ENCODE results near the gene PRDM16. TPM values are rescaled to one million over a fixed set of nuclear protein-coding genes. Genes with fewer than 3 reads are reported as not detected.

The PRDM16 gene
- total and polyA plus RNA-seq, 2 of the 8 experiments (the other 6 are each of a cell fraction or from before 2014, with no cell fraction given), result 0.39 to 0.43 TPM

DNA sequence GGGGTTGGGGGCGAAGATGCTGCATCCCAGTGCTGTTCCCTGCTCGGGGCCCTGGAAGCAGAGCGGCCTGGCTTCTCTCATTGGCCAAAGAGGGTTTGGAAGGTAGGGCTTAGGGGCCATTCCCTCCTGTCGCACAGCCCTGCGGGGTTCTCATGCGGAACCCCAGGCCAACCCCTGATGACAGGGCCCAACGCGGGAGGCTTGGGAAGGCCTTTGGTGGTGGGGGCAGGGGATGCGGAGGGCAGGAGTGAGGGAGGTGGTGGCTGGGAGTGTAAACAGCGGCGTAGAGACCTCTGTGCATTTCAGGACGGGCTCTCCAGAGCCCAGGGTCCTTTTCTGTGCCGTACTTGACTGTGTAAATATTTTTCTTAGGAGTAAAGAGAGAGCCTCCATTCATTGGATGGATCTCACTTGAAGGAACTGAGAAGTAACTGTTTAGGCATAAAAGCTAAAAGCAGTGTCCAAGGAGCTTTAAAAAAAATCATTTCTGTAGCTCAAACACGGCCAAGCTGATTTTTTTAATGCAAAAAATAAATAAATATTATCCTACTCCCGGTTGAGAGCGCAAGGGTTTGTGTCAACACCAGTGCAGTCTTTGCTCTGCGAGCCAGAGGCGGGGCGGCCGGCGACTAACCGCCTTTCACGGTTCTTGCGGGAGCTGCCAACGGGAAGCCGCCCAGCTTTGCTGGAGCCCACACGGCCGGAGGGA is 169.1 kb downstream of the PRDM16 start:
- H2BK5ac ChIP-seq (ENCODE audit: low read depth, low read length), result no peak overlapping the region
- H3K27me3 ChIP-seq (replicated peaks in 1 of 4; ENCODE audit: control insufficient read depth in 3 of 4, extremely low read depth in 1 of 4, insufficient read depth in 3 of 4, low read length in 3 of 4), result 0 out of 7 replicates have a peak, but pooled peaks cover 0 to 3% (median 0%) of the 10 kb centered on the region in 4 experiments
- H2BK12ac ChIP-seq (ENCODE audit: low read depth, low read length), result no peak overlapping the region
- no peak overlapping the region for H2AK5ac ChIP-seq (ENCODE audit: low read depth, low read length)
- H2BK20ac ChIP-seq (ENCODE audit: low read length), result no peak overlapping the region
- no peak overlapping the region for H3K14ac ChIP-seq (ENCODE audit: insufficient read length)
- no peak overlapping the region for H3K4me3 ChIP-seq (ENCODE audit: extremely low read depth in 1 of 4, insufficient read depth in 2 of 4, low read depth in 3 of 4, low read length in 4 of 4)
- H4K8ac ChIP-seq (ENCODE audit: extremely low read depth, insufficient read depth, low read length), result no peak overlapping the region
- H4K5ac ChIP-seq (ENCODE audit: insufficient read length, low read depth, low read length), result no peak overlapping the region
- no peaks in the 10 kb centered on the region for H3K36me3 ChIP-seq (ENCODE audit: control insufficient read depth in 2 of 4, insufficient read depth in 4 of 4, low read length in 3 of 4)
- no peak overlapping the region for H2BK15ac ChIP-seq (ENCODE audit: low read length)
- no peak overlapping the region for H3K18ac ChIP-seq (ENCODE audit: extremely low read depth, low read length)
- H3K9ac ChIP-seq (replicated peaks in 1 of 4; ENCODE audit: extremely low read depth in 1 of 4, low read depth in 3 of 4, low read length in 3 of 4), result no peak overlapping the region
- TF ChIP-seq SUZ12 (IDR thresholded peaks at IDR 0.05; ENCODE audit: low read length) (no peak), ZNF274 (IDR thresholded peaks at IDR 0.05; ENCODE audit: borderline replicate concordance, extremely low read depth, low read length) (no peak), SP4 (IDR thresholded peaks at IDR 0.05; ENCODE audit: low read length) (no peak), JUND (IDR thresholded peaks at IDR 0.05; ENCODE audit: low read length) (no peak), GABPA (IDR thresholded peaks at IDR 0.05; ENCODE audit: borderline replicate concordance, insufficient read depth, low read length) (no peak), SIN3A (conservative IDR thresholded peaks at IDR 0.05 in 1 of 2, IDR thresholded peaks at IDR 0.05 in 1 of 2; ENCODE audit: low read depth in 1 of 2, low read length in 2 of 2) (no peak), PHF8 (conservative IDR thresholded peaks at IDR 0.05; ENCODE audit: low read depth, low read length) (no peak), HDAC2 (IDR thresholded peaks at IDR 0.05; ENCODE audit: borderline replicate concordance in 1 of 2, low read depth in 2 of 2, low read length in 2 of 2) (no peak), TAF7 (optimal IDR thresholded peaks at IDR 0.05; ENCODE audit: borderline replicate concordance, low read depth, low read length) (no peak), POLR2A (IDR thresholded peaks at IDR 0.05; ENCODE audit: control extremely low read depth in 1 of 2, low read depth in 2 of 2, low read length in 2 of 2) (no peak), TCF12 (IDR thresholded peaks at IDR 0.05; ENCODE audit: low read depth, low read length) (no peak), BRCA1 (IDR thresholded peaks at IDR 0.05; ENCODE audit: low read depth, low read length) (no peak)
- H3K23ac ChIP-seq (ENCODE audit: insufficient read length), result no peak overlapping the region
- H3K4ac ChIP-seq (replicated peaks; ENCODE audit: insufficient read length, low read depth, low read length), result no peak overlapping the region
- no peaks in the 10 kb centered on the region for H3K79me1 ChIP-seq (ENCODE audit: low read depth, low read length)
- no peak overlapping the region for H3K56ac ChIP-seq (replicated peaks; ENCODE audit: insufficient read length, low read depth, low read length)
- H3K9me3 ChIP-seq (ENCODE audit: insufficient read depth in 2 of 2, low read depth in 1 of 2, low read length in 1 of 2), result no peaks in the 10 kb centered on the region
- DNase-seq (ENCODE audit: low read depth in 1 of 2, low spot score in 2 of 2) (no peak), FAIRE-seq (no peak)
- no peak overlapping the region for H2BK120ac ChIP-seq (replicated peaks; ENCODE audit: low read depth, low read length)
- H4K91ac ChIP-seq (replicated peaks; ENCODE audit: insufficient read length, low read length), result no peak overlapping the region
- no peaks in the 10 kb centered on the region for H3K79me2 ChIP-seq (ENCODE audit: control insufficient read depth in 1 of 2, insufficient read depth in 2 of 2, low read length in 2 of 2)
- H2AFZ ChIP-seq (ENCODE audit: low read length), result no peak overlapping the region
- H3K4me2 ChIP-seq (ENCODE audit: insufficient read depth in 1 of 2, low read depth in 2 of 2, low read length in 2 of 2), result no peak overlapping the region
- WGBS, 2 experiments (ENCODE audit: extremely low coverage in 1 of 2, insufficient coverage in 1 of 2, insufficient read length in 1 of 2, insufficient replicate concordance in 2 of 2, low coverage in 1 of 2, low lambda C conversion rate in 2 of 2, missing lambda C conversion rate in 1 of 2), result 85% methylated on average over 27 of the region's 28 CpGs; no CpG with 5 or more reads in 1 of the 2 experiments
- peaks cover 0 to 8% (median 0%) of the 10 kb centered on the region in 4 experiments; a peak in 2 of 7 replicates for H3K4me1 ChIP-seq (replicated peaks in 1 of 4; ENCODE audit: control insufficient read depth in 3 of 4, insufficient read depth in 4 of 4, low read length in 3 of 4)
- H3K23me2 ChIP-seq (ENCODE audit: low read depth, low read length), result no peaks in the 10 kb centered on the region
- CTCF ChIA-PET (ENCODE audit: partially characterized antibody), result interaction anchor here (1.1 to 1.7 kb wide), 4 partner anchors 10 to 75 kb away, joined by 3 to 4 read pairs (median 3); no protein-coding TSS in a partner anchor
- peaks cover 0 to 2% of the 10 kb centered on the region in 2 experiments for H4K20me1 ChIP-seq (replicated peaks in 1 of 2; ENCODE audit: control insufficient read depth in 1 of 2, insufficient read depth in 2 of 2, low read length in 2 of 2)
- POLR2A ChIA-PET (ENCODE audit: partially characterized antibody), result no interaction called here
- H3K27ac ChIP-seq (ENCODE audit: low read depth, low read length), result no peak overlapping the region

Data from H1 (cell line).